Measurements from ENCODE around the gene CCR5AS.
"Not testable (repeated sequence)": the region's sequence is repeated elsewhere in the genome, so short reads cannot be mapped to it uniquely, and the experiment has no call there.

CCR5AS gene

GRCh38 chr3:46353090-46353489 lies 53.8 kb downstream of the CCR5AS start:
- no peak for DNase-seq

GRCh38 chr3:46351646-46352045 lies 55.2 kb downstream of the CCR5AS start:
- DNase-seq: no peak

- DNase-seq: no peak
These were observed 56.7 kb downstream of the CCR5AS start for GRCh38 chr3:46350262-46350565.

- DNase-seq: no peak
These were observed 57.2 kb downstream of the CCR5AS start for GRCh38 chr3:46349484-46350261.

GRCh38 chr3:46348823-46349482 lies 57.9 kb downstream of the CCR5AS start:
- no peak for DNase-seq

- DNase-seq: no peak
These were observed 62.4 kb downstream of the CCR5AS start for GRCh38 chr3:46344476-46344875.

GRCh38 chr3:46338840-46339239 lies 68.0 kb downstream of the CCR5AS start:
- DNase-seq: no peak

- DNase-seq: no peak
These were observed 69.0 kb downstream of the CCR5AS start for GRCh38 chr3:46337911-46338310.

GRCh38 chr3:46335541-46335940 lies 71.3 kb downstream of the CCR5AS start:
- no peak for DNase-seq

GRCh38 chr3:46334741-46335478 lies 72.0 kb downstream of the CCR5AS start:
- no peak for DNase-seq

GRCh38 chr3:46330676-46331075 lies 76.2 kb downstream of the CCR5AS start:
- DNase-seq: not testable (repeated sequence)

- no peak for DNase-seq
These were observed 81.1 kb downstream of the CCR5AS start for GRCh38 chr3:46325645-46326300.

GRCh38 chr3:46324036-46324435 lies 82.8 kb downstream of the CCR5AS start:
- DNase-seq: no peak

- DNase-seq: no peak
These were observed 85.3 kb downstream of the CCR5AS start for GRCh38 chr3:46321461-46322104.

- DNase-seq: no peak
These were observed 88.5 kb downstream of the CCR5AS start for GRCh38 chr3:46318207-46318927.

- no peak for DNase-seq
These were observed 90.7 kb downstream of the CCR5AS start for GRCh38 chr3:46316206-46316605.

- no peak for DNase-seq
These were observed 92.3 kb downstream of the CCR5AS start for GRCh38 chr3:46314517-46314916.

All from NCI-H82 (cell line).